HL-60/S4 treated with retinoic acid at 250 ng/mL for 4 days and 3 days (cell line): ENCODE data around the gene TAF1.
"Not testable (repeated sequence)": the region's sequence is repeated elsewhere in the genome, so short reads cannot be mapped to it uniquely, and the experiment has no call there.

Source experiments
- in situ Hi-C: fragments of 300-500 bp; cut with MboI; formaldehyde crosslinking; loops from 2 replicates; pipeline ENCODE4 v1.7.0; 2022; ENCODE audit warnings: low sequenced_read_pairs

The TAF1 gene

GRCh38 chrX:71493111-71493613 is 127.0 kb downstream of the TAF1 start:
- in situ Hi-C loops: no loop called here

- in situ Hi-C loops: not testable (repeated sequence)
Measured at GRCh38 chrX:71495979-71496378, 129.8 kb downstream of the TAF1 start.

- in situ Hi-C loops: no loop called here
Measured at GRCh38 chrX:71496476-71496875, 130.3 kb downstream of the TAF1 start.

GRCh38 chrX:71502080-71502479 is 135.9 kb downstream of the TAF1 start:
- in situ Hi-C loops: not testable (repeated sequence)

GRCh38 chrX:71504346-71504745 is 138.2 kb downstream of the TAF1 start:
- in situ Hi-C loops: no loop called here

GRCh38 chrX:71509289-71509688 is 143.1 kb downstream of the TAF1 start:
- in situ Hi-C loops: no loop called here

- in situ Hi-C loops: no loop called here
Measured at GRCh38 chrX:71510161-71510560, 144.0 kb downstream of the TAF1 start.

- in situ Hi-C loops: not testable (repeated sequence)
Measured at GRCh38 chrX:71513731-71514130, 147.6 kb downstream of the TAF1 start.

GRCh38 chrX:71514367-71515037 is 148.3 kb downstream of the TAF1 start:
- in situ Hi-C loops: no loop called here

- in situ Hi-C loops: no loop called here
Measured at GRCh38 chrX:71515038-71515396, 148.9 kb downstream of the TAF1 start.
